Activated effector memory CD4-positive, alpha-beta T cell treated with anti-CD3 and anti-CD28 coated beads, Interleukin-2, amount 50 U/mL, for 16 hours (primary cell): ENCODE data around the gene ADD1.
"Not testable (repeated sequence)": the region's sequence is repeated elsewhere in the genome, so short reads cannot be mapped to it uniquely, and the experiment has no call there.

Experiments
- DNase-seq: peaks from one replicate; pipeline ENCODE4 v3.0.0-alpha.2; 2020

The ADD1 gene

GRCh38 chr4:2936773-2937145, 93.1 kb downstream of the ADD1 start:
- DNase-seq: peak; percentile 87

GRCh38 chr4:2937146-2937857, 93.7 kb downstream of the ADD1 start:
- peak; percentile 76 for DNase-seq

GRCh38 chr4:2937986-2938385, 94.3 kb downstream of the ADD1 start:
- no peak for DNase-seq

GRCh38 chr4:2938411-2938810, 94.8 kb downstream of the ADD1 start:
- peak; percentile 57 for DNase-seq

- DNase-seq: peak; percentile 61
Observed at GRCh38 chr4:2938906-2939305, 95.3 kb downstream of the ADD1 start.

- DNase-seq: peak; percentile 77
Observed at GRCh38 chr4:2939383-2940243, 96.0 kb downstream of the ADD1 start.

- peak; percentile 61 for DNase-seq
Observed at GRCh38 chr4:2940267-2941137, 96.9 kb downstream of the ADD1 start.

GRCh38 chr4:2941138-2942036, 97.7 kb downstream of the ADD1 start:
- DNase-seq: peak; percentile 60

- no peak for DNase-seq
Observed at GRCh38 chr4:2942037-2942531, 98.4 kb downstream of the ADD1 start.

- peak; percentile 69 for DNase-seq
Observed at GRCh38 chr4:2942532-2943363, 99.1 kb downstream of the ADD1 start.

- peak; percentile 54 for DNase-seq
Observed at GRCh38 chr4:2943364-2944090, 99.9 kb downstream of the ADD1 start.

- DNase-seq: peak; percentile 57
Observed at GRCh38 chr4:2944091-2944482, 100.4 kb downstream of the ADD1 start.

- DNase-seq: peak; percentile 50
Observed at GRCh38 chr4:2944586-2945526, 101.2 kb downstream of the ADD1 start.

GRCh38 chr4:2945619-2946604, 102.3 kb downstream of the ADD1 start:
- not testable (repeated sequence) for DNase-seq

GRCh38 chr4:2946812-2947600, 103.4 kb downstream of the ADD1 start:
- DNase-seq: peak; percentile 53

- peak; percentile 58 for DNase-seq
Observed at GRCh38 chr4:2947926-2948325, 104.3 kb downstream of the ADD1 start.
